DND-41 (cell line): Measurements from ENCODE around the gene GOLGA3.

Experiments used
- CTCF ChIP-seq: IDR thresholded peaks from 2 replicates; pipeline ENCODE4 v1.5.1; 2012; ENCODE audit warnings: borderline replicate concordance, low read length, moderate library complexity, mild to moderate bottlenecking; ENCODE audit not compliant: poor library complexity, severe bottlenecking; ENCODE audit errors: extremely low read depth
- EZH2 ChIP-seq: IDR thresholded peaks from 3 replicates; pipeline ENCODE4 v1.6.1; 2012; ENCODE audit warnings: borderline replicate concordance, low read depth, mild to moderate bottlenecking, moderate library complexity, low read length, inconsistent platforms; ENCODE audit not compliant: severe bottlenecking

GRCh38 chr12:132839558-132840235 is 11.0 kb upstream of the GOLGA3 start:
- TF ChIP-seq CTCF (no peak), EZH2 (no peak)
